Effector memory CD4-positive, alpha-beta T cell (primary cell): ENCODE data around the gene LTBP2.
A peak's percentile ranks its signal among the peaks of the same experiment; 100 is the strongest.

Experiments
- DNase-seq, 3 donors: peaks; one replicate each; pipeline ENCODE4 v3.0.0-alpha.2; 2020
- H3K27ac ChIP-seq: 2 replicates; pipeline ENCODE4 v1.7.0; 2013; ENCODE audit warnings: mild to moderate bottlenecking, low read length, moderate library complexity; ENCODE audit not compliant: insufficient read depth, poor library complexity, severe bottlenecking
- H3K27me3 ChIP-seq: replicated peaks from 2 replicates; pipeline ENCODE4 v1.7.0; 2013; ENCODE audit warnings: mild to moderate bottlenecking, low read length; ENCODE audit not compliant: insufficient read depth, control insufficient read depth, poor library complexity, severe bottlenecking
- H3K36me3 ChIP-seq: 2 replicates; pipeline ENCODE4 v1.7.0; 2013; ENCODE audit warnings: mild to moderate bottlenecking, low read length, moderate library complexity; ENCODE audit not compliant: control insufficient read depth, insufficient read depth
- H3K4me1 ChIP-seq: 2 replicates; pipeline ENCODE4 v1.7.0; 2013; ENCODE audit warnings: low read length, mild to moderate bottlenecking; ENCODE audit not compliant: control insufficient read depth, insufficient read depth, poor library complexity, severe bottlenecking
- H3K4me3 ChIP-seq: 2 replicates; pipeline ENCODE4 v1.7.0; 2013; ENCODE audit warnings: low read length, low read depth, mild to moderate bottlenecking; ENCODE audit not compliant: insufficient read depth, poor library complexity, severe bottlenecking
- H3K9me3 ChIP-seq: 2 replicates; pipeline ENCODE4 v1.7.0; 2013; ENCODE audit warnings: mild to moderate bottlenecking, low read length, moderate library complexity; ENCODE audit not compliant: control insufficient read depth

Gene LTBP2

DNA sequence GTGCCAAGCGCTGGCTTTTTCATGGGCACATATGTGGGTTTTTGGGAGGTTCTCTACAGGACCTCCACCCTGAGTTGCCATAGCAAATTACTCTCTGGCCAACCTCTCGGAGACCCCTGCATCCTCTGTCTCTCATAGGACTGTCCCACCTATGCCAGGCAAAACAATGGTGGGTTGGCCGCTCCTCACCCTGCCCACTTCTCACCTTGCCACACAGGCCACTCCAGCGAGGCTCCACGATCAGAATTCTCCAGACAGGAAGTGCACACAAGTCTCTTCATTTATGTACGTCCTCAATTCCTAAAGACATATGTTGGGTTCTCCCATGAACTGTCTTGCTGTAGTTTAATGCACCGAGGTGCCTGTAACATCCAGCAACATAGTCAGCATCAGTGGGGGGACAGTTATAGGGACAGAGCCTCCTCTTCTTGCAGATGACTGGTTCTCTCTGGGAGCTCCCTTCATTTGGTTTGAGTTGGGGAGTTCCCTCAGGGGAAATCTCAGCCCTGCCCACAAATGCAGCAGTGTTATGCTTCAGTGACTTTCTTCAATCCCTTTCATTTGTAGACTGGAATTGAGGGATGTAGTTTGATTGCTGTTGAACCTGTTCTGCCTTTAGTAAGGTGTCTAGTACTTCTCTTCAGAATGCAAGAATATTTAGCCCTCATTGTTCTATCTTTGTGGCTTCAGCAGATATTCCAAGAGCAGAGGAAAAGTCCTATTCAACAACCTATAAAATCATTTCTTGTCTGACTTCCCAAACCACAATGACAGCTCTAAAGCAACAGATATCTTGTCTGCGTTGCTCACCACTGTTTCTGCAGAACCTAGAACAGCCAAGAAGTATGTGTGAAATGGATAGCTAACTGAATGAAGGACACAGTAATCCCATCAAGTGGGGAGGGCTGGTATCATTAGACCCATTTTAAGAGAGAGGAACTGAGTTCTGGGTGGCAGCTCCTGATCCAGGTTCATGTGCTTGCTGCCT is 2.8 kb upstream of the LTBP2 start:
- no peak for DNase-seq
- H3K4me1 ChIP-seq = peaks cover 25% of the 10 kb centered on the region

DNA sequence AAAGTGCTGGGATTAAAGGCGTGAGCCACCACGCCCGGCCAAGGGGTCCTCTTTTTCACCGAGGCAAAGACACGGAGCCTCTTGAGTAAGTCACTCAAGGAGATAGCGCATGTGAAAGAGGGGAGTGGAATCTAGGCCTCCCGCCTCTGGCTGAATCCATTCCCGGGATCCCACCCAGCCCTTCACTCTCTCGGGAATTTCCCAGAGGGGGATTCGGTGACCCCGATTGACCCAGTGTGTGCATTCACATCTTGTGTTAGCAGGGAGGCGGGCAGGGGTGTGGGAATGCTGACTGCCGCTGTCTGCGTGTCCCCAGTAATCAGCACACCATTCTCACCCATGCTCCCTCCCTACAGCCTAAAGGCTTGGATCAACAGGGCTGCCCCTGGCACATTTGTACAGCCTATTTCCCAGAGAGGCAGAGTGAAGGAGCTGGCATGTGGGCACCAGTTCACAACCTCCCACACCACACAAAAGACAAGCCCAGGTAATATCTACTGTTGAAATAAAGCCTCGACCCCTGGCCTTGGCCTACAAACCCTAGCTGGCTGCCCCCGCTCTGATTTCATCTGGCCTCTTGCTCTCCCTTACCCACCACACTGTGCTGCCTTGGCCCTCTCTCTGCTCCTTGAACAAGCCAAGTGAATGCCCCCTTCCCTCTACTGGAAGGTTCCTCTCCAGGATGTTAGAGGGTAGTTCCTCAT is 1.3 kb upstream of the LTBP2 start:
- no peaks in the 10 kb centered on the region for H3K27me3 ChIP-seq
- peaks cover 12% of the 10 kb centered on the region for H3K4me1 ChIP-seq
- DNase-seq = no peak
- H3K27ac ChIP-seq = no peak overlapping the region
- H3K36me3 ChIP-seq = no peaks in the 10 kb centered on the region
- H3K9me3 ChIP-seq = no peaks in the 10 kb centered on the region
- no peak overlapping the region for H3K4me3 ChIP-seq

More for the DNA sequence above, 2.8 kb upstream of the LTBP2 start:
- Histone ChIP-seq H3K27me3 (no peaks in the 10 kb centered on the region), H3K27ac (no peak overlapping the region), H3K36me3 (no peaks in the 10 kb centered on the region), H3K9me3 (no peaks in the 10 kb centered on the region), H3K4me3 (no peak overlapping the region)

DNA sequence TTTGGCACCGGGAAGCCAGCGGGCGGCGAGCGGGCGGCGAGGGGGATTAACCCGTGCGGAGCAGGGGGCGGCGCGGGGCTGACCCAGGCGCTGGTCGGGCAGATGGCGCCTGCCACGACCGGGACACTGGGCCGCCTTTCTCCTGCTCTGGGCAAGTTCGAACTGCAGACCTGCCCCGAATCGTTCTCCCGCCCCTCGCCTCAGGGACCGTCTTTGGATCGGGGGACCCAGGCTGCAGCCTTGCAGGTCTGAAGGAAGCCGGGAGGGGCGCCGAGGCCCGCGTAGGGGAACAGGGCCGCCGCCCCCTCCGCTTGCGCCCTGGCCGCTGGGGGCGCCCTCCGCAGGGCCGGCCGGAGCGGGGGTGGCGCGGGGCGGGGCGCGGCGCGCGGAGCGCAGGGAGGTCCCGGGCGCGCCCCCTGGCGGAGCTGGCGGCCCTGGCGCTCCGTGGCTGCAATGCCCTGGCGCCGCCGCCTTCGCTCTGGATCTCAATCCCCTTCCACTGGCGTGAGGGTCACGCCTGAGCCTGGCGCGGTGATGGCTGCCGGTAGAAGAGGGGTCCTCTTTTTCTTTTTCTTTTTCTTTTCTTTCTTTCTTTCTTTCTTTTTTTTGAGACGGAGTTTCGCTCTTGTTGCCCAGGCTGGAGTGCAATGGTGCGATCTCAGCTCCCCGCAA is 449 bp upstream of the LTBP2 start:
- no peaks in the 10 kb centered on the region for H3K36me3 ChIP-seq
- H3K4me1 ChIP-seq = peaks cover 9% of the 10 kb centered on the region
- no peaks in the 10 kb centered on the region for H3K27me3 ChIP-seq
- peak; percentile 69 to 73 (median 69) for DNase-seq
- H3K4me3 ChIP-seq = peak overlapping the region; percentile 91
- no peak overlapping the region for H3K27ac ChIP-seq
- H3K9me3 ChIP-seq = no peaks in the 10 kb centered on the region

DNA sequence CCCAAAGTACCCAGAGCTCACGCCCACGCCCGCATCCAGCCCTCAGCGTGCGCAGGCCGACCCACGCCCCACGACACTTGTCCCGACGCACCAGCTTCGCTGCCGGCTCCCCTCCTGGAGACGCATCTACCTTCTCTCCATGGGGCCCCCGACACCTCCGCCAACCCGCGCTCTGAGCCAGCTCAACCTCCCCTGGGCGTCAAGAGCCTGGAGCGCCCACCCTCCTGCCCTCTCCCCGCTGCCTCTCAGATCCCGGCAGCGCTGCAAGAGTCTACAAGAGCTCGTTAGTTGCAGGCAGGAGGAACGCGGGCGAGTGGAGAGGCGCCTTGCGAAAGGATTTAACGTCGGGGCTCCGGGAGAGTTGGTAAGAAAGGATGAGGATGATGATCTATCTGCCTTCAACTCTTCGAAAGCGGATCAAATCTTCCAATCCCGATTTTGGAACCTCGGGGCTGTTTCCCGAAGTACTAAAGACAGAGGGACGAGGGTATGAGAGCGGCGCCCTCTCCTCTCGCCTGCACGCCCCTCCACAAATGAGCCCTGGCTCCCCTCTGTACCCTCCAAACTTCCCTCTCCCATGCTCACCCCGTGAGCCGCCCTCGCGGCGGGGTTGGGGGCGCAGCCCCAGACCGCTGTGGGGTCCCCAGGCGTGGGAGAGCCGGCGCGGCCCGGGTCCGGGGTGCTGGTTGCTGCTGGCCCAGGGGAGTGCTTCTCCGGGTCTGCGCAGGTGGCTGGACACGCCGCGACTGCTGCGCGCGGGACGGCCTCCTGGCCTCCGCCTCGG is 979 bp downstream of the LTBP2 start:
- H3K36me3 ChIP-seq = no peaks in the 10 kb centered on the region
- no peak for DNase-seq
- peak overlapping the region; percentile 91 for H3K4me3 ChIP-seq
- H3K9me3 ChIP-seq = no peaks in the 10 kb centered on the region
- no peak overlapping the region for H3K27ac ChIP-seq
- peaks cover 9% of the 10 kb centered on the region for H3K4me1 ChIP-seq
- H3K27me3 ChIP-seq = no peaks in the 10 kb centered on the region

DNA sequence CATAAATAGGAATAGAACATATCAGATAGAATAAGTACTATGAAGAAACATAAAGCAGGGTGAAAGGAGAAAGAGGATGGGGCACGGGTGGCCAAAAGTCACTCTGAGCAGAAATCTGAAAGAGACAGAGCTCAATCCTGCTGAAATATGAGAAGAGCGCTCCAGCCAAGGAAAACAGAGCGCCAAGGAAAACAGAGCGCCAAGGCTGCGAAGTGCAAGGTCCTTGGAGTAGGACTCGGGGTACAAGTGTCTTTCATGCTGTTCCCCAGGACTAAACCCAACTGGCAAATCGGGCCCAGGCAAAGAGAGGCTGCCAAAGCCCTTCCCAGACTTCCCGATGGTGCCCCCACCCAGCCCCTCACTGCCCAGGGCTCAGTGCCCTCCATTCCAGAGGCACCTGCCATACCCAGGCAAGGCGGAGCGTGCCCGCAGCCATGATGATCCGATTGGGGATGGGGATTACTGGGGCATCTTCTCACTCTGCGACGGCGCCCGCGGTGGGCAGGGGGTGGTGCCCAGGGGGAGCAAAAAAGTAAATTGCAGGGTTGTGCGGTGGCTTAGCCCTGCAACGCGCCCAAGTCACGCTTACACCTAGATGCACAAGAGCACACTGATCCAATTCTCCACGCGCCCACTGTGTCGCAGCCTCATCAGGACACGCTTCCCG is 1.7 kb downstream of the LTBP2 start:
- peaks cover 9% of the 10 kb centered on the region for H3K4me1 ChIP-seq
- no peak overlapping the region for H3K27ac ChIP-seq
- no peaks in the 10 kb centered on the region for H3K27me3 ChIP-seq
- no peak overlapping the region for H3K4me3 ChIP-seq
- DNase-seq = no peak
- no peaks in the 10 kb centered on the region for H3K36me3 ChIP-seq
- no peaks in the 10 kb centered on the region for H3K9me3 ChIP-seq

DNA sequence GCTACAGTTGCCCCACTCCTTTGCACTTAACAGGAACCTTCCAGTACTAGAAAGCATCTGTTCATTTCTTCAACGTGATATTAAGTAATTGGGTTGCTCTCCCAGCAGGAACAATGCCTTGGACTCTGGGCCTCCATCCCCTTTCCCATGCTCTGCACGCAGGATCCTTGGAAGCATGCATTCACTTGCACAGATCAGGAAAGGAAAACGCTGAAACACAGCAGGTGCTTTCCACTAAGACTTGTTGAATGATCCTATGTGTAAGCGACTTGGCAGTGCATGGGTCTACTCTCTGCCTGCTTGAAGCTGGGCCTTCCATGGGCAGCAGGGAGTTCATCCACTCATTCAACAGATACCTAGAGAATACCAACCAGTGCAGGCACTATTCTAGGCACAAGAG is 2.3 kb downstream of the LTBP2 start:
- H3K4me1 ChIP-seq = peaks cover 9% of the 10 kb centered on the region
- no peaks in the 10 kb centered on the region for H3K9me3 ChIP-seq
- no peak for DNase-seq
- H3K36me3 ChIP-seq = no peaks in the 10 kb centered on the region
- H3K4me3 ChIP-seq = no peak overlapping the region
- H3K27ac ChIP-seq = no peak overlapping the region
- no peaks in the 10 kb centered on the region for H3K27me3 ChIP-seq

DNA sequence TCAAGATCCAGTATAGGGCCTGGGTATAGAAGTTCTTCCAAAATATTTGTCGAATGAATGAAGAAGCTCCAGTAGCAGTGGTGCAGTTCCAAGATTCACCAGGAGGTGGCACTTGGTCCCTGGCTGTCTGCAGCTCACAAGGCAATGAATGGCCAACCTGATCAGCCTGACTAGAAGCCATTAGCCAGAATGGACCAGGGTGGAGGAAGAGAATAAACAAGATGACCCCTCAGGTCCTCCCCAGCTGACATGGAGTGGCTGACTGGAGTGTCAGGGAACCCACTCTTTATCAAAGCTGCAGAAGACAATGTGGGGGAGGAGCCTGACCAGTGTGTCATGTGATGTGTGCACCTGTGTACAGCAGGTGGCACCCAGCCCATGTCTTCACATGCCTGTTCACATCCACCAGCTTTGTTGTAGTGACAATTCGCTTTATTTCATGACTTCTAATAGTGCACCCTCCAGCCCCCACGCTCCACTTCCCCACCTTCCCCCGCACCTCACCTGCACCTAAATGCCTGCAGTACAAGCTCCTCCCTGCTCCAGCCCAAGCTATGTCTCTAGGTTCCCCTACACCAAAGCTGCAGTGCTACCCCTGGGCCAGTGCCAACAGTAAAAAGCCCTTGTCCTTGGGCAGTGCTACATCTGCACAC is 3.0 kb downstream of the LTBP2 start:
- H3K27ac ChIP-seq = no peak overlapping the region
- no peaks in the 10 kb centered on the region for H3K9me3 ChIP-seq
- peak; percentile 64 to 75 (median 70) for DNase-seq
- peaks cover 9% of the 10 kb centered on the region for H3K4me1 ChIP-seq
- H3K27me3 ChIP-seq = no peaks in the 10 kb centered on the region
- no peak overlapping the region for H3K4me3 ChIP-seq
- no peaks in the 10 kb centered on the region for H3K36me3 ChIP-seq

DNA sequence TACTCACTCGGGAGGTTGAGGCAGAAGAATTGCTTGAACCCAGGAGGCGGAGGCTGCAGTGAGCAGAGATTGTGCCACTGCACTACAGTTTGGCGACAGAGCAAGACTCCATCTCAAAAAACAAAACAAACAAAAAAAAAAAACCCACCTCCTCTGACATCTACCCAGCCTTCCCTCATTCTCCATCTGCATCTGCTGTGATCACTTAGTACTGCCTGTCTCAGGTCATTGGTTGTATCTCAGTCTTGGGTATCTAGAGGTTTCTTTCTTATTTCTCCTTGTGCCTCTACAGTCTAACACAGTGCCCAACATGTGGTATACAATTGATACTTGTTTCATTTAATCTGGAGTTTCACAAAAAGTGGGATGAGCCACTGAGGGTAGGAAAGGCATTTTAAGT is 5.3 kb downstream of the LTBP2 start:
- DNase-seq = no peak
- H3K9me3 ChIP-seq = no peaks in the 10 kb centered on the region
- H3K4me1 ChIP-seq = peaks cover 4% of the 10 kb centered on the region
- H3K4me3 ChIP-seq = no peak overlapping the region
- no peaks in the 10 kb centered on the region for H3K36me3 ChIP-seq
- no peak overlapping the region for H3K27ac ChIP-seq
- no peaks in the 10 kb centered on the region for H3K27me3 ChIP-seq
